NCI-H187 (cell line): Measurements from ENCODE around the gene KRTAP5-4.
"Not testable (repeated sequence)": the region's sequence is repeated elsewhere in the genome, so short reads cannot be mapped to it uniquely, and the experiment has no call there.

Experiments
- DNase-seq, 2 experiments: peaks; one replicate each; lab custom pipeline; 2025; lab: John Stamatoyannopoulos, UW

The KRTAP5-4 gene

GRCh38 chr11:1600626-1601025, 21.3 kb downstream of the KRTAP5-4 start:
- DNase-seq = no peak

DNA sequence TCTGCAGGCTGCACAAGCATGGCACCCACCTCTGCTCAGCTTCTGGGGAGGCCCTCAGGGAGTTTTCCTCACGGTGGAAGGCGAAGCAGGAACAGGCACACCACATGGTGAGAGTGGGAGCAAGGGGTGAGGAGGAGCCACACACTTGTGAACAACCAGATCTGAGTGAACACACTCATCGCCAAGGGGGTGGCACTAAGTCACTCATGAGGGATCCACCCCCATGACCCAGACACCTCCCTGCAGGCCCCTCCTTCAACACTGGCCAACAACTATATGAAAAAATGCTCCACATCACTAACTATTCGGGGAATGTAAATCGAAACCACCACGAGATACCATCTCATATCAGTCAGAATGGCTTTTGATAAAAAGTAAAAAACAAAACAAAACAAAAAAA, 23.1 kb downstream of the KRTAP5-4 start:
- no peak for DNase-seq

DNA sequence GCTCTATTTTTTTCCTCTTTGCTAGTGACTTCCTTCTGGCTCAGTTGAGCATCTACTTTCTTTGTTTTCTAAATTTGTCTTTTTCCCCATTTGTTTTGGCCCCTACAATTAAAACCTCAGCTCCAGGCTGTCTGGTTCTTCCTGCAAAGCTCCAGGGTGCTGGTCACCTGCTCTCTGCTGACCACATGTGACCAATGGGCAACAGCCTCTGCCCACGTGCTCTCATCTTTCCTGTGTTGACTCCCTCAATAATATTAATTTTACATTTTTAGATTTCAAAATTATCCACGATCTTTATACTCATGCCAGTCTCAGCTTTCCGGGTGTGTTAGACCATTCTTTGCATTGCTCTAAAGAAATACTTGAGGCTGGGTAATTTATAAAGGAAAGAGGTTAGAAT, 23.5 kb downstream of the KRTAP5-4 start:
- not testable (repeated sequence) for DNase-seq

DNA sequence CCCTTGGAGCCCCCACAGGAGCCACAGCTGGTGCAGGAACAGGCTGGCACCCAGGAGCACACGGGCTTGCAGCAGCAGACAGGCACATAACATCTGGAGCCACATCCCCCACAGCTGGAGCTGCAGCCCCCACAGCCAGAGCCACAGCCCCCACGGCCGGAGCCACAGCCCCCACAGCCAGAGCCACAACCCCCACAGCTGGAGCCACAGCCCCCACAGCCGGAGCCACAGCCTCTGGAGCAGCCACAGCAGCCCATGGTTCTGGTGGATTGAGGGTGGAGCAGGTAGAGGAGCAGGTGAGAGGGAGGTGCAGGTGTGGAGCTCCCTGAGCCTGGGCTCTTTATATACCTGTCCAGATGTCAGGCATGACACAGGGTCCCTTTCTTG, 24.0 kb downstream of the KRTAP5-4 start, which contains the start of gene KRTAP5-2:
KRTAP5-2 (minus strand) TSS at position 301 of the 387 bp plus-strand sequence; CDS start at position 257, 44 bp downstream.
- no peak for DNase-seq

DNA sequence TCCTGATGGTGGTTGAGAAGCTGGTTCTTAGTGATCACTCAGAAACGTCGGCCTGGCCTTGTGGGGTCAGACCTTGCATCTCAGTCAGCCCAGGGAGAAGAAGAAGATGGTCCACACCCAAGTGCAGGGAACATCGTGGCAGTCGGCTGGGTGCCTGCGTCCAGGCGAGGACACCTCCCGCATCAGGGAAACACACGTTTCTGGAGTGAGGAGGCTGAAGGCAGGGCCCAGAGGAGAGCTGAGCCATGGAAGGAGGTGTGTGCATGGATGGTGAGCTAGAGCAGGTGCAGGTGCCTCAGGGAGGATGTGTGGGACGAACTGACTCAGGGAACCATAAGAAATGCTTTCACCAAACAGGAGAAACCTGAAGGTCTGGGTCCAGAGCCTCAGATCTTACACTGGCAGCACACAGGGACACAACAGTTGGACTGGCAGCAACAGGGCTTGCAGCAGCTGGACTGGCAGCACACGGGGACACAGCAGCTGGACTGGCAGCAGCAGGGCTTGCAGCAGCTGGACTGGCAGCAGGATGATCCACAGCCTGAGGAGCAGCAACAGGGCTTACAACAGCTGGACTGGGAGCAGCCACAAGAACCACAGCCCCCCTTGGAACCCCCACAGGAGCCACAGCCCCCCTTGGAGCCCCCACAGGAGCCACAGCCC, 24.5 kb downstream of the KRTAP5-4 start:
- DNase-seq = no peak

GRCh38 chr11:1596576-1597121, 25.3 kb downstream of the KRTAP5-4 start:
- DNase-seq = not testable (repeated sequence)

DNA sequence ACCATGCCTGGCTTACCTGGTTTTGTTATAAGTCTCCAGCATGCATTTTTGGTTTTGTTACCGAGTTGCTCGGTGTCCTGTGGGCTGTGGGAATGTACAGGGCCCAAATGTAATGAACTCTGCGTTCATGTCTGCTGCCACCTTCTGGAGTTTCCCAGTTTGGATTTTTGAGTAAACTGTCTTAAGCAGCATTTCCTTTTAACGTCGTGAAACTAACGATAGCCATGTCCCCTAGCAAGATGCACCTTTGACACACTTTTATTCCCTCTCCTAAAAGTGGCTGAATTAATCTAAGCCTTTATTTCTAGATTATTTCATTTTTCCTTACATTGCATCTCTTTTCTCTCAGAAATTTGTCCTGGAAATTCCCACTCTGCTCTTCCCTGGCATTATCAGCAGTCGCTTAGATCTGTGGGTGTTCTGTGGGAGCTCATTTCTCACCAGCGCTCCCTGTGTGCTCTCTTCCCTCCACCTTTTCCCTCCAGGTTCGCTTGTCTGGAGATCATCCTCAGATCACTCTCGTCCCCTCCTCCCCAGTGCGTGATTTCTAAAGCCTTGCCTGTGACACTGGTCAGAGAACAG, 25.9 kb downstream of the KRTAP5-4 start:
- DNase-seq = not testable (repeated sequence)

DNA sequence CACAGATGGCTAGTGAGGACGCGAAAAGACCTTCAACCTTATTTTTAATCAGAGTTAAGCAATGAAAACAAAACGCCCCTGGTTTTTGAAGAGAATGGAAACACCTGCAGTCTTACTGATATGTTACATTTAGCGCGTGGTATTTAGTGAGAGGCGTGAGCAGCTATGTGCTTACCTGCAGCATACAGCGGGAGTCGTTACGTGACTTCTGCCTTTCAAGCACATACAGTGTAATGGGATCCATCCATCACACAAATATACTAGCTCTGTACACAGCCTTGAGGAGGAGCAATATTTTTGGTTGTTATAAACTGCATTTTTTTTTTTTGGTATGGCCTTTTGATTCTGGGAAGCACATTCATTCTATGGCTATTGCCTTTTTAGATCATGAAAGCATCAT, 29.3 kb downstream of the KRTAP5-4 start:
- no peak for DNase-seq

- no peak for DNase-seq
Observed at GRCh38 chr11:1589996-1590395, 31.9 kb downstream of the KRTAP5-4 start.

DNA sequence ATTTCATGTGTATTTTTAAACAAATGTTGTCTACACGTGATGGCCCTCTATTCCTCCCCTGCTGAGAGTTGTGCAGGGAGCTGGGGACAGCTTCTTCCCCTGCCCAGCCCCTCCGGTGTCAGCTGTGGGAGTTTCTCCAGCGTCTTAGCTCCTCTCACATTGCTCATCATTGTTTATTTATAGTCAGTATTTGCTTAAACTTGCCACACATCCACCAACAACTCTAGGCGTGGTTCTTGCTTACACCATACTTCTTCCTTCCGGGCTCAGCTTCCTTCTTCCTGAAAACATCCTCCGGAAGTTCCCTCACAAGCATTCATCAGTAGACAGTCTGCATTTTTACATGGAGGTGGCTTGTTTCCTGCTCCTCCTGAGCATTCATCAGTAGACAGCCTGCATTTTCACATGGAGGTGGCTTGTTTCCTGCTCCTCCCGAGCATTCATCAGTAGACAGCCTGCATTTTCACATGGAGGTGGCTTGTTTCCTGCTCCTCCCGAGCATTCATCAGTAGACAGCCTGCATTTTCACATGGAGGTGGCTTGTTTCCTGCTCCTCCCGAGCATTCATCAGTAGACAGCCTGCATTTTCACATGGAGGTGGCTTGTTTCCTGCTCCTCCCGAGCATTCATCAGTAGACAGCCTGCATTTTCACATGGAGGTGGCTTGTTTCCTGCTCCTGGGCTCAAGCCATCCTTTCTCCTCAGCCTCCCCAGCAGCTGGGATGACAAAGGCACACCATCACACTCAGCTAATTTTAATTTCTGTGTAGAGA, 32.6 kb downstream of the KRTAP5-4 start:
- DNase-seq = not testable (repeated sequence)

DNA sequence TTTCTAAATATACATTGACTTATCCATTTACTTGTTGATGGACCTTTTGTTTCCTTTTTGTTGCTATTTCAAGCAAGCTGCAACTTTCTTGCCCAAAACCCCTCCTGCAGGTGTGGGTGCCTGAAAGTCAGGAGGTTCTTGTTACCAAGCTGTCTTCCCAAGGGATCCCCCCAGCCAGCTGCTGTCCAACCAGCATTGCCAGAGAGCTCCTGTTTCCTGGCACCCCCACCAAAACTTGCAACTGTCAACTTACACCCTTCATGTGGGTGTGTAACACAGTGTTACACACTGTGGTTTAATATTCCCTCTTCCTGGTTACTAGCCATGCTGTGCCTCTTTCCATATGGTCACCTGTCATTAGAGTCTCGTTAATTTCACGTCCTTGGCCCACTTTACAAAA, 35.2 kb downstream of the KRTAP5-4 start:
- DNase-seq = no peak

GRCh38 chr11:1584661-1585370, 37.1 kb downstream of the KRTAP5-4 start, which contains the start of gene KRTAP5-1:
Gene KRTAP5-1, minus strand, starts transcription at chr11:1585283. Its CDS starts 34 bp downstream, at chr11:1585249.
- not testable (repeated sequence) for DNase-seq

DNA sequence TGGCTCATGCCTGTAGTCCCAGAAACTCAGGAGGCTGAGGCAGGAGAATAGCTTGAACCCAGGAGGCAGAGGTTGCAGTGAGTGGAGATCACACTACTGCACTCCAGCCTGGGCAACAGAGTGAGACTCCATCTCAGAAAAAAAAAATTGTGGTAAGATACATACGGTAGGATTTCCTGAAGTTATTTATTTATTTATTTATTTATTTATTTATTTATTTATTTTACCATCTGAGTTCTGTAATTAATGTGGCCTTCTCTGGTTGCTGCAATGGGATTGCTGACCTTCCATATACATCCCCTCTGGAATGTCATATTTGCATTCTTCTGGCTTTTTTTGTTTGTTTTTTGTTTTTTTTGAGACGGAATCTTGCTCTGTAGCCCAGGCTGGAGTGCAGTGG, 39.0 kb downstream of the KRTAP5-4 start:
- not testable (repeated sequence) for DNase-seq

DNA sequence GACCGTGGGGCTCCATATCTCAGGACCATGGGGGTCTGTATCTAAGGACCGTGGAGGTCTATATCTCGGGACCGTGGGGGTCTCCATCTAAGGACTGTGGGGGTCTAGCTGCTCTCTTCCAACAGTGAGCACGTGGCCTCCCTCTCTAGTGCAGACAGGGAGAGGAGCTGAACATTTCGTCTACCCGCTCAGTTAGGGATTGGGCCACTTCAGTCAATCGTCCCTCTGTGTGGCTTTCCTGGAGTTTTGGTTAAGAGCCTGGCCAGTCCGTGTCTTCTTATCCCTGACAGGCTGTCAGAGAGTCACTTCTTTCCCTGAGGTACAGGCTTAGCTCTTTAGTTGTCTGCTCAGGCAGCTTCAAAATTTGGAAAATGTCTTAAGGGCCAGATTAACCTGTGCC, 40.0 kb downstream of the KRTAP5-4 start:
- no peak for DNase-seq

GRCh38 chr11:1576825-1577224, 45.1 kb downstream of the KRTAP5-4 start:
- no peak for DNase-seq

DNA sequence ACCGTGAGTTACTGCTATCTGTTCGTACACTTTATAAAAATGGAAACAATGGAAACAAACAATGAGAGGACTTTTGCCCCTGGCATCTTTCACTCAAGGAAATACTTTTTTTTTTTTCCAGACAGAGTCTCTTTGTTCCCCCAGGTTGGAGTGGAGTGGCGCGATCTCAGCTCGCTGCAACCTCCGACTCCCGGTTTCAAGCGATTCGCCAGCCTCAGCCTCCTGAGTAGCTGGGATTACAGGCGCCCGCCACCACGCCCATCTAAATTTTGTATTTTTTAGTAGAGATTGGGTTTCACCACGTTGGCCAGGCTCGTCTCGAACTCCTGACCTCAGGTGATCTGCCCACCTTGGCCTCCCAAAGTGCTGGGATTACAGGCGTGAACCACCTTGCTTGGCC, 46.2 kb downstream of the KRTAP5-4 start:
- DNase-seq = not testable (repeated sequence)

- no peak for DNase-seq
Observed at GRCh38 chr11:1574933-1575242, 47.0 kb downstream of the KRTAP5-4 start.

GRCh38 chr11:1574238-1574932, 47.6 kb downstream of the KRTAP5-4 start:
- peak; percentile 51 to 93 for DNase-seq

DNA sequence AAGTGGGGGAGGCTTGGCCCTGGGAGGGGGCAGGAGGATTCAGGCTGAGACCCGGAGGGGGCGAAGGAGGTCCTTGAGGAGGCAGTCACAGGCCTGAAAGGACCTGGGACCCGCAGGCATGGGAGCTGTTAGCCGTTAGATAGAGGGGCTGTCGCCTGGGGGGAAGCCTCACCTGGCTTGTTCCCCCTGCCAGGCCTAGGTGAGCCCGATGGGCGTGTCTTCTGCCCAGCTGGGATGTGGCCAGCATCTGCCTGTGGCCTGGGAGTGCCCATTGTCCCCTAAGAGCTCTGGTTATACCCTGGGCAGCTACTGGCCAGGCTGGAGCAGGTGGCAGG, 48.1 kb downstream of the KRTAP5-4 start:
- peak in 1 of 2 experiments; percentile 93 for DNase-seq

GRCh38 chr11:1573077-1573902, 48.6 kb downstream of the KRTAP5-4 start:
- peak in 1 of 2 experiments; percentile 39 for DNase-seq
